K562 treated with DMSO at 1 percent for 12 hours (cell line): ENCODE data around the gene TSPAN17. TPM values are rescaled to one million over a fixed set of nuclear protein-coding genes. Genes with fewer than 3 reads are reported as not detected.

Experiments
- total RNA-seq: library from RNA; unstranded; fragments of 300-600 nt; gene quantifications from 2 replicates; pipeline ENCODE4 v1.2.3, GENCODE V29; 2022; ENCODE audit not compliant: insufficient read depth

Gene TSPAN17, protein sequence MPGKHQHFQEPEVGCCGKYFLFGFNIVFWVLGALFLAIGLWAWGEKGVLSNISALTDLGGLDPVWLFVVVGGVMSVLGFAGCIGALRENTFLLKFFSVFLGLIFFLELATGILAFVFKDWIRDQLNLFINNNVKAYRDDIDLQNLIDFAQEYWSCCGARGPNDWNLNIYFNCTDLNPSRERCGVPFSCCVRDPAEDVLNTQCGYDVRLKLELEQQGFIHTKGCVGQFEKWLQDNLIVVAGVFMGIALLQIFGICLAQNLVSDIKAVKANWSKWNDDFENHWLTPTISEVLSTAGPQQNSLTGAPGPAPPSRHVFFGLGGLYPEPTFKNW
- total RNA-seq = 39.6 and 66.1 TPM in 2 replicates

DNA sequence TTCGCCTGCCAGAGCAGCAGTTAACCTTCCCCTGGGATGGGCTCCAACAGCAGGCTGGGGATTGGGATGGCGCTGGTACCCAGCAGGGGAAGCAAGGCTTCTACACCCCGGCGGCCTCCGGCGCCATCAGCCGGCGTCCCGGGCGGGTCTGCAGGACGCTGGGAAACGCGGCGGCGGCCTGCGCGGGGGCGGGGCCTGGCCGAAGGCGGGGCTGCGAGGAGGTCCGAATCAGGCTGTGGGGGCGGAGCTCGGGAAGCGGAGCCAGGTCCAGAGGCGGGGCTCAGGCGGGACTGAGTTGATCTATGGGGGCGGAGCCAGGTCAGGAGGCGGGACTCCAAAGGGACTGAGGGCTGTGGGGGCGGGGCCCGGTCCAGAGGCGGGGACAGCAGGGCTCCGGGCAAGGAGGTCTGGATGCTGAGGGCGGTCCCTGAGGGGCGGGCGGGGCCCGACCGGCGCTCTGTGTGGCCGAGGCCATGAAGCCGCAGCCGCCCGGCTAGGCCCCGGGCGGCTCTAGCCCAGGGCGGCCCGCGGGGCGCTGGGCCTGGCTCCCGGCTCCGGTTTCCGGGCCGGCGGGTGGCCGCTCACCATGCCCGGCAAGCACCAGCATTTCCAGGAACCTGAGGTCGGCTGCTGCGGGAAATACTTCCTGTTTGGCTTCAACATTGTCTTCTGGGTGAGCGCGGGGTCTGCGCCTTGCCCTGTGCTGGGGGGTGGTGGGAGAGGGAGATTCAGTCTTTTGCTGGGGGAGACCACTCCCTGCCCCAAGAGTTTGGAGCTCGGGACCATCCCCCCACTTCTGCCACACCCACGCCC, at the start of gene TSPAN17:
Gene TSPAN17 (plus strand): TSS at position 455 of the 813 bp plus-strand sequence. CDS start 132 bp downstream, at position 587.

DNA sequence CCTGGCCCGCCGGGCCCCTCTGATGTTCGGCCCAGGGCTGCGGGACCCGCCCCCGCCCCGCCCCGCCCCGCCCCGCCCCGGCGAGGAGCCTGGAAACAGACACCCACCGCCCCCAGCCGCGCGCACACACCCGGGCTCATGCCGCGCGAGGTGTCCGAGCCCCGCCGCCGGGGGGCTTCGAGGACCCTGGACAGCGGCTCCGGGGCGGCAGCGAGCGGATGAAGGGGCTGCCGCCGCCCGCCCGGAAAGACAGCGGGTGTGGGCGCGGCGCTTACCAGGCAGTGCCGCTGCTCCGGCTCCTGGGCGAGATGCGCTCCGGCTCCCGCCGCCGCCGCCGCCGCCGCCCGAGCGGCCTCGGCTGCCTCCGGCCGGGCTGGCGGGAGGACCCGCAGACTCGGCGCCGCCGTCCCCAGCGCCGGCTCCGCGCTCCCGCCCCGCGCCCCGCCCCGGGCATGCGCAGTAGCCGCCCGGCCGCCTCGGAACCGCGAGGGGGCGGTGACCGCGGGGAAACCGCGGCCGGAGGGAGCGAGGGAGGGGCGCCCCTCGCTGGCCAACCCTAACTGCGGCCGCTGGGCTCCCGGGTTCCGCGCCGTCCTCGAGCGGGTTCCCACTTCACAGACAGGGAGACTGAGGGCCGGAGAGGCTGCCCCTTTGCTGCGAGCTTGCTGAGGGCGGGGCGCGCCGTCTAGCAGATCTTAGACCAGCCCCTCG, 37.4 kb upstream of the TSPAN17 start, which contains the start of gene GPRIN1:
Gene GPRIN1 (minus strand): TSS at position 433 of the 711 bp plus-strand sequence. CDS start 10,322 bp downstream, outside the sequence.

GRCh38 chr5:176629853-176630680, 17.2 kb upstream of the TSPAN17 start, which contains the start of the genes EIF4E1B and SNCB:
Gene EIF4E1B (plus strand): TSS chr5:176630675. CDS start chr5:176642788, 12,113 bp downstream.
Gene SNCB (minus strand): TSS chr5:176630534. CDS start chr5:176629654, 880 bp downstream.

Other genes starting within 250 kb of the TSPAN17 start
- gene CLTB, start 230.9 kb upstream of the TSPAN17 start, total RNA-seq = 65.2 and 101 TPM in 2 replicates
- gene FAF2, start 199.1 kb upstream of the TSPAN17 start, total RNA-seq = 12.3 and 34.1 TPM in 2 replicates
- gene RNF44, start 110.1 kb upstream of the TSPAN17 start, total RNA-seq = 13.1 and 40.1 TPM in 2 replicates
- gene CDHR2, start 98.1 kb upstream of the TSPAN17 start, total RNA-seq = not detected in 2 replicates
- 6.2 and 6.3 TPM in 2 replicates for gene GPRIN1, start 37.3 kb upstream of the TSPAN17 start, total RNA-seq
- gene SNCB, start 16.9 kb upstream of the TSPAN17 start, total RNA-seq = not detected in 2 replicates
- not detected in 2 replicates for gene EIF4E1B, start 16.8 kb upstream of the TSPAN17 start, total RNA-seq
- gene UNC5A, start 163.1 kb downstream of the TSPAN17 start, total RNA-seq = not detected in 2 replicates